ENCODE measurements around the gene CFAP43.
"Not testable (repeated sequence)": the region's sequence is repeated elsewhere in the genome, so short reads cannot be mapped to it uniquely, and the experiment has no call there.

CFAP43 gene

DNA sequence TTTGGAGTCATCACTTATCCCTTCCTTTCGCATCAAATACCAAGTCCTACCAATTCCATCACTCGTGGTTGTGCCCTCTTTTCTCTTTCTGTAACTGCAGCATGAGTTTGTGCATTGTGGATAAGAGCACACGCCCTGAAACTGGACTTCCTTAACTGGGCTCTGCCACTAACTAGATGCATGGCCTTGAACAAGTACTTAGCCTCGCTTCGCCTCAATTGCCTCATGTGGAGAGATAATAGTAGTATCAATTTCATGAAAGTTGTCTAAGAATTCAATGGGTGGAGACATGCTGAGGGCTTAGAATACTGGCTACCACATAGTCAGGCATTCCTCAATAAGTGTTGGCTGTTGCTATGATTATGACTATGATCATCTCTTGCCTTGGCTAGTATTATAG lies 41.5 kb downstream of the CFAP43 start:
- Histone ChIP-seq H3K36me3 (ENCODE audit: insufficient read depth, low read length) (no peaks in the 10 kb centered on the region), H3K4me3 (ENCODE audit: low read length) (no peak overlapping the region), H3K9me3 (ENCODE audit: low read length) (no peaks in the 10 kb centered on the region), H2AFZ (ENCODE audit: low read depth, low read length) (no peak overlapping the region), H3K4me1 (ENCODE audit: insufficient read depth, low read length) (peaks cover 5% of the 10 kb centered on the region), H3K27me3 (ENCODE audit: insufficient read depth, low read length) (peaks cover 2% of the 10 kb centered on the region)

DNA sequence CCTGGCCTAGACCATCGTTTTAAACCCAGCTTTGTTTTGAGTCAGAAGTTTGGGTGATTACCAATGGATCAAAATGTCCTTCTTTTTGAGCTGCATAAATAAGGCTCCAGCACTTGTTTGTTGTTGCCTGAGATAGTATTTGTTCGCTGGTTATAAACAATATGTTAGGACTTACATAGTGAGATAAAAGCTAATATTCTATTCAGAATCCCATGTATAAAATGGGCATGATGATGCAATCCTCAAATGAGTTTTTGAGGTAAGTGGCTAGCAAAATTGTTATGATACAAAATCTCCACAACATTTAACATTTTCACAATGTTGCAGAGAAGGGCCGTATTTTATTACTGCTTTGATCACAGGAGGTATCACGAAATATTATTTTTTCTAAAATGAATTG lies 48.5 kb downstream of the CFAP43 start:
- Histone ChIP-seq H3K36me3 (ENCODE audit: insufficient read depth, low read length) (no peaks in the 10 kb centered on the region), H3K4me3 (ENCODE audit: low read length) (no peak overlapping the region), H3K4me1 (ENCODE audit: insufficient read depth, low read length) (peaks cover 5% of the 10 kb centered on the region), H2AFZ (ENCODE audit: low read depth, low read length) (no peak overlapping the region), H3K27me3 (ENCODE audit: insufficient read depth, low read length) (peaks cover 7% of the 10 kb centered on the region), H3K9me3 (ENCODE audit: low read length) (no peaks in the 10 kb centered on the region)

- H3K36me3 ChIP-seq (ENCODE audit: insufficient read depth, low read length); H3K4me1 ChIP-seq (ENCODE audit: insufficient read depth, low read length); H2AFZ ChIP-seq (ENCODE audit: low read depth, low read length); H3K4me3 ChIP-seq (ENCODE audit: low read length); H3K9me3 ChIP-seq (ENCODE audit: low read length); H3K27me3 ChIP-seq (ENCODE audit: insufficient read depth, low read length): not testable (repeated sequence)
Observed at GRCh38 chr10:104174136-104174535, 58.0 kb downstream of the CFAP43 start.

DNA sequence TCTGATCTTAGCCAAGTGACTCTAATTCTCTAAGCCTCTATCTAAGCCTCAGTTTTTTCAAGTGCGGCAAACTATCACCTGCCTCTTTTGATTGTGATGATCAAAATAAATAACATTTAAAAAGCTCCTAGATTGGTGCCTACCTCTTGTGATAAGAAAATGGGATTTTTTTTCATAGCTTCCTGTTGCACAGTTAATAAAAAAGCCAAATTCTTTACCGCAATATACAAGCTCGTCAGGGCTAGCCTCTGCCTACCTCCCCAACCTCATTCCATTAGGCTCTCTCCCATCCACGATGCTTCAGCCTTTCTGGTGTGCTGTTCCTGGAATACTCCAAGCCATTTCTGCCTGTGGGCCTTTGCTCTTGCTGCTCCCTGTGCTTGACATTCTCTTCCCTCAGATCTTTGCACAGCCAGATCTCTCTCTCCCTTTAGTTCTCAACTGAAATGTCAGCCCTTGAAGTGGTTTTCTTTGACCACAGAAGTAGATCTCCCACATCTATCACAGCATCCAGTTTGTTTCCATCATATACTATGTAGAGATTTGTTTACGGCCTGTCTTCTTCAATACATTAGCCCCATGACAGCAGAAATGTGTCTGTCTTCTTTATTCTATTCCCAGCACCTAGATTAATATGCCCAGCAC lies 61.4 kb downstream of the CFAP43 start:
- Histone ChIP-seq H3K4me1 (ENCODE audit: insufficient read depth, low read length) (no peaks in the 10 kb centered on the region), H3K27me3 (ENCODE audit: insufficient read depth, low read length) (peaks cover 3% of the 10 kb centered on the region), H3K36me3 (ENCODE audit: insufficient read depth, low read length) (no peaks in the 10 kb centered on the region), H3K9me3 (ENCODE audit: low read length) (no peaks in the 10 kb centered on the region), H3K4me3 (ENCODE audit: low read length) (no peak overlapping the region), H2AFZ (ENCODE audit: low read depth, low read length) (no peak overlapping the region)

GRCh38 chr10:104155591-104155990 lies 76.6 kb downstream of the CFAP43 start:
- peaks cover 3% of the 10 kb centered on the region for H3K9me3 ChIP-seq (ENCODE audit: low read length)
- no peak overlapping the region for H3K4me3 ChIP-seq (ENCODE audit: low read length)
- no peaks in the 10 kb centered on the region for H3K4me1 ChIP-seq (ENCODE audit: insufficient read depth, low read length)
- H3K27me3 ChIP-seq (ENCODE audit: insufficient read depth, low read length), result no peaks in the 10 kb centered on the region
- no peaks in the 10 kb centered on the region for H3K36me3 ChIP-seq (ENCODE audit: insufficient read depth, low read length)
- H2AFZ ChIP-seq (ENCODE audit: low read depth, low read length), result no peak overlapping the region

- no peaks in the 10 kb centered on the region for H3K36me3 ChIP-seq (ENCODE audit: insufficient read depth, low read length)
- no peak overlapping the region for H2AFZ ChIP-seq (ENCODE audit: low read depth, low read length)
- H3K4me1 ChIP-seq (ENCODE audit: insufficient read depth, low read length), result no peaks in the 10 kb centered on the region
- H3K4me3 ChIP-seq (ENCODE audit: low read length), result no peak overlapping the region
- no peaks in the 10 kb centered on the region for H3K27me3 ChIP-seq (ENCODE audit: insufficient read depth, low read length)
- peaks cover 3% of the 10 kb centered on the region for H3K9me3 ChIP-seq (ENCODE audit: low read length)
Observed at GRCh38 chr10:104151737-104152136, 80.4 kb downstream of the CFAP43 start.

- Histone ChIP-seq H2AFZ (ENCODE audit: low read depth, low read length) (no peak overlapping the region), H3K27me3 (ENCODE audit: insufficient read depth, low read length) (no peaks in the 10 kb centered on the region), H3K36me3 (ENCODE audit: insufficient read depth, low read length) (no peaks in the 10 kb centered on the region), H3K4me1 (ENCODE audit: insufficient read depth, low read length) (no peaks in the 10 kb centered on the region), H3K9me3 (ENCODE audit: low read length) (peaks cover 3% of the 10 kb centered on the region), H3K4me3 (ENCODE audit: low read length) (no peak overlapping the region)
Observed at GRCh38 chr10:104150139-104150538, 82.0 kb downstream of the CFAP43 start.

DNA sequence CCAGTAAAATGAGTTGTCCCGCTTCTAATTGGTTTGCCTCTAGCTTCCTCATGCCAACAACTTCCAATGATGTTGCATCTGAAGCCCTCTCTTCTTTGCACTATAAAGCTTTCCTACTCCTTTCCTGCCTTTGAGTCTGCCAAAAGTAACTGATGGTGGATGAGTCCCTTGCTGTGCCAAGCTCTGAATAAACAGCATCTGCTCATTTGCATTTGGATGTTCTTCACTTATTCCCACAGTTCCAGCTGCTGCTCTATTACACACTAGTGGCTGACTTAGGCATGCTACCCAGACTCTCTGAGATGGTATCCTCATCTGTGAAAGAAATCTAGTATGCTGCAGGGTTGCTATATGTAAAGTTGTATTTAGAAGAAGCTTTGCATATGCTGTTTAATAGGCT lies 85.3 kb downstream of the CFAP43 start:
- no peaks in the 10 kb centered on the region for H3K36me3 ChIP-seq (ENCODE audit: insufficient read depth, low read length)
- H2AFZ ChIP-seq (ENCODE audit: low read depth, low read length), result no peak overlapping the region
- no peak overlapping the region for H3K4me3 ChIP-seq (ENCODE audit: low read length)
- H3K27me3 ChIP-seq (ENCODE audit: insufficient read depth, low read length), result no peaks in the 10 kb centered on the region
- no peaks in the 10 kb centered on the region for H3K9me3 ChIP-seq (ENCODE audit: low read length)
- H3K4me1 ChIP-seq (ENCODE audit: insufficient read depth, low read length), result no peaks in the 10 kb centered on the region

- H2AFZ ChIP-seq (ENCODE audit: low read depth, low read length), result no peak overlapping the region
Observed at GRCh38 chr10:104144931-104145330, 87.2 kb downstream of the CFAP43 start.

DNA sequence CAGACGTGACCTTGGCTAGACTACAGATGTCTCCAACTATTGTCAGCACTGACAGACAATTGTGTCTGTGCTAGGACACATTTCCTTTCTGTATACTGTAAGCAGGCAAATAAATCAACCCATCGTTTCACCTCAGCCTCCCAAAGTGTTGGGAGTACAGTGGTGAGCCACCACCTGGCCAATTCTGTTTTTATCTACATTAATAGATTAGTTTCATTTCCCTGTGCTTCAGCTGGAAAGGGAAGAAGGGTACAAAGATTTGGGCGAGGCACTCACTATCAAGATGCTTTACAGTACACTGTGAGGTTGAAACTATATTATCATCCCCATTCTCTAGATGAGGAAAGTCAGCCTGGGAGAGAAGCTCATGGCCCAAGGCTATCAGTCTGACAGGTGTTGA lies 88.3 kb downstream of the CFAP43 start:
- no peaks in the 10 kb centered on the region for H3K27me3 ChIP-seq (ENCODE audit: insufficient read depth, low read length)
- H3K4me3 ChIP-seq (ENCODE audit: low read length), result no peak overlapping the region
- H2AFZ ChIP-seq (ENCODE audit: low read depth, low read length), result no peak overlapping the region
- H3K36me3 ChIP-seq (ENCODE audit: insufficient read depth, low read length), result no peaks in the 10 kb centered on the region
- H3K4me1 ChIP-seq (ENCODE audit: insufficient read depth, low read length), result no peaks in the 10 kb centered on the region
- no peaks in the 10 kb centered on the region for H3K9me3 ChIP-seq (ENCODE audit: low read length)

More at GRCh38 chr10:104144931-104145330, 87.2 kb downstream of the CFAP43 start:
- no peak overlapping the region for H3K4me3 ChIP-seq (ENCODE audit: low read length)
- H3K9me3 ChIP-seq (ENCODE audit: low read length), result no peaks in the 10 kb centered on the region
- no peaks in the 10 kb centered on the region for H3K4me1 ChIP-seq (ENCODE audit: insufficient read depth, low read length)
- no peaks in the 10 kb centered on the region for H3K36me3 ChIP-seq (ENCODE audit: insufficient read depth, low read length)
- H3K27me3 ChIP-seq (ENCODE audit: insufficient read depth, low read length), result no peaks in the 10 kb centered on the region

GRCh38 chr10:104142081-104142480 lies 90.1 kb downstream of the CFAP43 start:
- Histone ChIP-seq H3K4me3 (ENCODE audit: low read length) (no peak overlapping the region), H2AFZ (ENCODE audit: low read depth, low read length) (no peak overlapping the region), H3K27me3 (ENCODE audit: insufficient read depth, low read length) (no peaks in the 10 kb centered on the region), H3K4me1 (ENCODE audit: insufficient read depth, low read length) (no peaks in the 10 kb centered on the region), H3K9me3 (ENCODE audit: low read length) (no peaks in the 10 kb centered on the region), H3K36me3 (ENCODE audit: insufficient read depth, low read length) (no peaks in the 10 kb centered on the region)

DNA sequence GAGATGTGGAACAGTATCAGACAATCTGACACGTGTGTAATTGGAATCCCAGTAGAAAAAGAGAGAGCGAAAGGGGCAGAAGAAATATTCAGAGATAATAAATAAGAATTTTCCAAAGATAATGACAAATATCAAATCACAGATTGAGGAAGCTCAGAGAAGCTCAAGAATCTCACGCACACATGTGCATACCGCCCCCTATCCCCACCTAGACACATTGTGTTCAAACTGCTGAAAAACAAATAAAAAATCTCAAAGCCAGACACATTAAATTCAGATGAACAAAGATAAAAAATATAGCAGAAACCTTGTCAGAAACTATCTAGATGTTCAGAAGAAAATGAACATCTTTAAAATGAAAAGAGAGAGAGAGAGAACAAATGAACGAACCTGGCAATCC lies 92.9 kb downstream of the CFAP43 start:
- H3K4me3 ChIP-seq (ENCODE audit: low read length), result no peak overlapping the region
- H3K27me3 ChIP-seq (ENCODE audit: insufficient read depth, low read length), result no peaks in the 10 kb centered on the region
- no peaks in the 10 kb centered on the region for H3K4me1 ChIP-seq (ENCODE audit: insufficient read depth, low read length)
- H2AFZ ChIP-seq (ENCODE audit: low read depth, low read length), result no peak overlapping the region
- no peaks in the 10 kb centered on the region for H3K36me3 ChIP-seq (ENCODE audit: insufficient read depth, low read length)
- no peaks in the 10 kb centered on the region for H3K9me3 ChIP-seq (ENCODE audit: low read length)

DNA sequence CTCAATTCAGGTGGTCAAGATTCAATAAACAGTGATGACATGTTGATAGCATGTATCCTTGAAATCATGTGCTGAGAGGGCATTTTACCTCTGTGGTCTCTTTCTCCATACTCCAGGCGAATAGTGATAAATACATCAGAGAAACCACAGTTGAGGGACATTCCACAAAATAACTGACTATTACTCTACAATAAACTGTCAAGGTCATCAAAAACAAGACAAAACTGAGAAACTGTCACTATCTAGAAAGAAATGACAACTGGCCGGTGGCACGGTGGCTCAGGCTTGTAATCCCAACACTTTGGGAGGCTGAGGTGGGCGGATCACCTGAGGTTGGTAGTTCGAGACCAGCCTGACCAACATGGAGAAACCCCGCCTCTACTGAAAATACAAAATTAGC lies 94.0 kb downstream of the CFAP43 start:
- Histone ChIP-seq H3K4me1 (ENCODE audit: insufficient read depth, low read length) (no peaks in the 10 kb centered on the region), H3K9me3 (ENCODE audit: low read length) (no peaks in the 10 kb centered on the region), H2AFZ (ENCODE audit: low read depth, low read length) (no peak overlapping the region), H3K36me3 (ENCODE audit: insufficient read depth, low read length) (no peaks in the 10 kb centered on the region), H3K27me3 (ENCODE audit: insufficient read depth, low read length) (no peaks in the 10 kb centered on the region), H3K4me3 (ENCODE audit: low read length) (no peak overlapping the region)

GRCh38 chr10:104130041-104130440 lies 102.1 kb downstream of the CFAP43 start:
- Histone ChIP-seq H3K4me3 (ENCODE audit: low read length) (no peak overlapping the region), H3K9me3 (ENCODE audit: low read length) (no peaks in the 10 kb centered on the region), H3K36me3 (ENCODE audit: insufficient read depth, low read length) (peaks cover 5% of the 10 kb centered on the region), H2AFZ (ENCODE audit: low read depth, low read length) (no peak overlapping the region), H3K27me3 (ENCODE audit: insufficient read depth, low read length) (no peaks in the 10 kb centered on the region), H3K4me1 (ENCODE audit: insufficient read depth, low read length) (no peaks in the 10 kb centered on the region)
